HepG2 (cell line): ENCODE results near the gene L1CAM. TPM values are rescaled to one million over a fixed set of nuclear protein-coding genes. Genes with fewer than 3 reads are reported as not detected.

Experiments
- ATAC-seq: fragments of 200-7000 bp; cut with Tn5 transposase; 3 replicates; pipeline ENCODE4 v1.9.1; 2020; ENCODE audit warnings: mild to moderate bottlenecking, moderate library complexity
- BruUV-seq: library from RNA; stranded (reverse); fragments of 400-500 nt; replicated peaks from 2 replicates; lab custom pipeline; 2021; lab: Mats Ljungman, UMichigan
- CTCF ChIA-PET: fragments of 300-600 bp; formaldehyde crosslinking; extraction: SDS; loops from one replicate; lab custom pipeline; 2021; ENCODE audit warnings: low total read pairs, inconsistent platforms, low intra/inter-chr PET ratio; lab: Yijun Ruan, JAX
- POLR2A ChIA-PET: fragments of 350-600 bp; sonication (Branson Sonifier 250); formaldehyde crosslinking; loops from one replicate; lab custom pipeline; 2020; ENCODE audit warnings: antibody characterized with exemption, inconsistent platforms; lab: Yijun Ruan, JAX
- DNase-seq: peaks from one replicate; pipeline ENCODE4 v3.0.0-alpha.2; 2015; ENCODE audit warnings: low spot score
- FAIRE-seq: peaks from 3 replicates; lab custom pipeline; 2011; peaks lifted over from hg19 to GRCh38; lab: Jason Lieb, UNC
- H2AFZ ChIP-seq: one replicate; pipeline ENCODE4 v1.6.1; 2011; ENCODE audit warnings: low read length, inconsistent platforms
- H3K27ac ChIP-seq: fragments of 300-600 bp; 3 replicates; pipeline ENCODE4 v1.8.0; 2011; ENCODE audit warnings: mixed run types, mild to moderate bottlenecking, mixed read lengths, low read length, inconsistent platforms; ENCODE audit not compliant: insufficient read depth; ENCODE audit errors: extremely low read length
- H3K27me3 ChIP-seq, 2 experiments: fragments of 200-600 bp in 1 of 2; 2 replicates in 1 of 2; 3 replicates in 1 of 2; pipeline versions ENCODE4 v1.6.0 to v1.8.0; 2011; ENCODE audit warnings: low read length in 2 of 2, mild to moderate bottlenecking in 2 of 2, moderate library complexity in 2 of 2, inconsistent platforms in 1 of 2; ENCODE audit not compliant: insufficient read depth in 2 of 2, control insufficient read depth in 1 of 2
- H3K36me3 ChIP-seq, 2 experiments: fragments of 200-600 bp in 1 of 2; replicated peaks in 1 of 2; 2 replicates in 1 of 2; 3 replicates in 1 of 2; pipeline versions ENCODE4 v1.5.1 to v1.8.0; 2011; ENCODE audit warnings: low read length in 2 of 2, inconsistent platforms in 1 of 2; ENCODE audit not compliant: insufficient read depth in 2 of 2, control insufficient read depth in 1 of 2
- H3K4me1 ChIP-seq: 2 replicates; pipeline ENCODE4 v1.5.1; 2012; ENCODE audit warnings: low read length, inconsistent platforms; ENCODE audit not compliant: insufficient read depth
- H3K4me2 ChIP-seq: 2 replicates; pipeline ENCODE4 v1.6.0; 2011; ENCODE audit warnings: low read depth, low read length, inconsistent platforms
- H3K4me3 ChIP-seq, 3 experiments: fragments of 200-600 bp in 1 of 3; sonication (generic), shearing (Covaris generic) in 1 of 3; replicated peaks in 1 of 3; 2 replicates each; pipeline ENCODE4 v1.5.1; 2011 to 2016; ENCODE audit warnings: low read length in 3 of 3, inconsistent platforms in 2 of 3, low read depth in 2 of 3, mild to moderate bottlenecking in 2 of 3, control low read depth in 1 of 3, mixed read lengths in 1 of 3; ENCODE audit not compliant: insufficient read depth in 1 of 3
- H3K79me2 ChIP-seq: one replicate; pipeline ENCODE4 v1.6.1; 2011; ENCODE audit warnings: low read length, inconsistent platforms; ENCODE audit not compliant: insufficient read depth
- H3K9ac ChIP-seq: 2 replicates; pipeline ENCODE4 v1.6.0; 2011; ENCODE audit warnings: mild to moderate bottlenecking, low read depth, low read length, inconsistent platforms; ENCODE audit not compliant: insufficient read depth
- H3K9me3 ChIP-seq: 2 replicates; pipeline ENCODE4 v1.5.1; 2012; ENCODE audit warnings: mild to moderate bottlenecking, low read length
- H4K20me1 ChIP-seq: 2 replicates; pipeline ENCODE4 v1.6.0; 2011; ENCODE audit warnings: inconsistent platforms, mild to moderate bottlenecking, low read length, moderate library complexity; ENCODE audit not compliant: insufficient read depth
- EZH2 ChIP-seq: conservative IDR thresholded peaks from 2 replicates; pipeline ENCODE4 v1.6.1; 2012; ENCODE audit warnings: mild to moderate bottlenecking, low read depth, low read length, moderate library complexity
- NR2F6 ChIP-seq, 2 experiments: IDR thresholded peaks; 2 replicates each; pipeline ENCODE4 v1.6.1; 2016; ENCODE audit warnings: antibody characterized with exemption in 1 of 2, mild to moderate bottlenecking in 1 of 2
- ZNF709 ChIP-seq: sonication (generic); formaldehyde crosslinking; IDR thresholded peaks from 2 replicates; pipeline ENCODE4 v1.5.0; 2020; ENCODE audit warnings: mild to moderate bottlenecking, missing genetic modification reagents
- whole genome bisulfite sequencing: methylation state at CpG from one replicate; pipeline ENCODE4 v1.1.6; 2017; ENCODE audit warnings: low lambda C conversion rate; 5-methylcytosine and 5-hydroxymethylcytosine counted together
- in situ Hi-C: cut with HindIII; loops from 2 replicates; pipeline ENCODE4 v1.10.0; 2017; ENCODE audit warnings: low pct_unique_long_range_greater_than_20kb; ENCODE audit not compliant: extremely low pct_ligation_motif_present
- intact Hi-C: fragments of 100-400 bp; cut with micrococcal nuclease; formaldehyde crosslinking; loops from one replicate; pipeline ENCODE4 v1.10.0; 2022; ENCODE audit not compliant: unreplicated experiment
- polyA plus RNA-seq, 8 experiments: library from polyadenylated mRNA; depleted of rRNA in 3 of 8; stranded (reverse) in 7 of 8; unstranded in 1 of 8; fragments of >200 nt; fragmentation: Illumina TruSeq in 4 of 8; extraction: Trizol in 4 of 8; gene quantifications; 2 replicates each; pipeline versions ENCODE4 v1.2.1 to v1.2.3, GENCODE V29; 2011 to 2016; ENCODE audit warnings: low read depth in 4 of 8, missing spikeins in 1 of 8, mixed read lengths in 1 of 8; ENCODE audit not compliant: insufficient read depth in 1 of 8
- total RNA-seq, 5 experiments: library from RNA; depleted of rRNA; stranded (reverse); fragments of >200 nt; fragmentation: Illumina TruSeq; extraction: Trizol; gene quantifications; 2 replicates each; pipeline ENCODE4 v1.2.3, GENCODE V29; 2016; ENCODE audit warnings: low read depth in 1 of 5
- TF ChIP-seq, protein P1 (sequence below), 2 experiments: IDR thresholded peaks; 2 replicates each; pipeline ENCODE4 v1.6.1; 2011 to 2012; ENCODE audit warnings: low read length in 2 of 2, borderline replicate concordance in 1 of 2, low read depth in 1 of 2, mild to moderate bottlenecking in 1 of 2, moderate library complexity in 1 of 2

The L1CAM gene
- total and polyA plus RNA-seq, 2 of the 13 experiments (the other 11 are each of a cell fraction or from before 2014, with no cell fraction given) = 1.4 to 2.0 TPM

DNA sequence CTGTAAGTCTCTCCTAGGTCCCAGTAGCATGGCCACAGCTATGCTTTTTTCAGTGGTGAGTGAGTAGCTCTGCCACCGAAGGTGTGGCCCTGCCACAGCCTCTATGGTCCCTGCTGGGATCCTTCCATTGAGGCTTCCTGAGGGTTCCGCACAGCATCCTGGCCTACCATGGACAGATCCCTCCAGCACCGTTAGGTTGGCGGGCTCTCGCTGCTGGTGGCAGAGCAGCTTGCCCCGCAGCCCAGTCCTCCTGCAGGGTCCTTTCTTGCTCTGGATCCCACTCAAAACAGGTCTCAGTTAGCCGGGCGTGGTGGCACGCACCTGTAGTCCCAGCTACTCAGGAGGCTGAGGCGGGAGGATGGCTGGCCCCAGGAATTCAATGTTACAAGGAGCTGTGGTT, 53.2 kb downstream of the L1CAM start:
- H3K4me3 ChIP-seq = no peak overlapping the region
- in situ Hi-C loops = no loop called here
- FAIRE-seq (no peak), ATAC-seq (no peak; the same call in 2 of the 3 replicates), DNase-seq (no peak)
- POLR2A ChIA-PET = no interaction called here
- BruUV-seq = no TSS peak
- intact Hi-C loops = no loop called here
- no peaks in the 10 kb centered on the region for H3K79me2 ChIP-seq
- WGBS = 90% methylated on average over 2 of the region's 10 CpGs
- H3K4me1 ChIP-seq = no peaks in the 10 kb centered on the region
- CTCF ChIA-PET = no interaction called here
- H3K4me2 ChIP-seq = no peak overlapping the region
- peaks cover 4 to 26% of the 10 kb centered on the region in 2 experiments; a peak in 3 of 5 replicates for H3K27me3 ChIP-seq
- no peak overlapping the region for H3K27ac ChIP-seq
- H4K20me1 ChIP-seq = no peaks in the 10 kb centered on the region
- no peak overlapping the region for H2AFZ ChIP-seq
- no peaks in the 10 kb centered on the region for H3K9me3 ChIP-seq
- no peak overlapping the region for H3K9ac ChIP-seq
- no peak for TF ChIP-seq ZNF709 (CRISPR knock-in tag)
- TF ChIP-seq, protein P1, sequence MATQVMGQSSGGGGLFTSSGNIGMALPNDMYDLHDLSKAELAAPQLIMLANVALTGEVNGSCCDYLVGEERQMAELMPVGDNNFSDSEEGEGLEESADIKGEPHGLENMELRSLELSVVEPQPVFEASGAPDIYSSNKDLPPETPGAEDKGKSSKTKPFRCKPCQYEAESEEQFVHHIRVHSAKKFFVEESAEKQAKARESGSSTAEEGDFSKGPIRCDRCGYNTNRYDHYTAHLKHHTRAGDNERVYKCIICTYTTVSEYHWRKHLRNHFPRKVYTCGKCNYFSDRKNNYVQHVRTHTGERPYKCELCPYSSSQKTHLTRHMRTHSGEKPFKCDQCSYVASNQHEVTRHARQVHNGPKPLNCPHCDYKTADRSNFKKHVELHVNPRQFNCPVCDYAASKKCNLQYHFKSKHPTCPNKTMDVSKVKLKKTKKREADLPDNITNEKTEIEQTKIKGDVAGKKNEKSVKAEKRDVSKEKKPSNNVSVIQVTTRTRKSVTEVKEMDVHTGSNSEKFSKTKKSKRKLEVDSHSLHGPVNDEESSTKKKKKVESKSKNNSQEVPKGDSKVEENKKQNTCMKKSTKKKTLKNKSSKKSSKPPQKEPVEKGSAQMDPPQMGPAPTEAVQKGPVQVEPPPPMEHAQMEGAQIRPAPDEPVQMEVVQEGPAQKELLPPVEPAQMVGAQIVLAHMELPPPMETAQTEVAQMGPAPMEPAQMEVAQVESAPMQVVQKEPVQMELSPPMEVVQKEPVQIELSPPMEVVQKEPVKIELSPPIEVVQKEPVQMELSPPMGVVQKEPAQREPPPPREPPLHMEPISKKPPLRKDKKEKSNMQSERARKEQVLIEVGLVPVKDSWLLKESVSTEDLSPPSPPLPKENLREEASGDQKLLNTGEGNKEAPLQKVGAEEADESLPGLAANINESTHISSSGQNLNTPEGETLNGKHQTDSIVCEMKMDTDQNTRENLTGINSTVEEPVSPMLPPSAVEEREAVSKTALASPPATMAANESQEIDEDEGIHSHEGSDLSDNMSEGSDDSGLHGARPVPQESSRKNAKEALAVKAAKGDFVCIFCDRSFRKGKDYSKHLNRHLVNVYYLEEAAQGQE (IDR thresholded peaks at IDR 0.05; ENCODE audit: borderline replicate concordance in 1 of 2, low read depth in 1 of 2, low read length in 2 of 2) = peak; percentile 52 to 86
- no peaks in the 10 kb centered on the region for H3K36me3 ChIP-seq

- no peak overlapping the region for H3K4me2 ChIP-seq
- FAIRE-seq (no peak), DNase-seq (no peak), ATAC-seq (no peak)
- H3K4me3 ChIP-seq = no peak overlapping the region
- TF ChIP-seq EZH2 = 0 out of 2 replicates have a peak, but pooled peaks have one; percentile 65
- no peak for TF ChIP-seq NR2F6 (IDR thresholded peaks at IDR 0.05)
- TF ChIP-seq NR2F6 (CRISPR knock-in tag; IDR thresholded peaks at IDR 0.05) = no peak
- BruUV-seq = no TSS peak
- no peak overlapping the region for H3K27ac ChIP-seq
- intact Hi-C loops = no loop called here
- H3K9me3 ChIP-seq = no peaks in the 10 kb centered on the region
- no peaks in the 10 kb centered on the region for H4K20me1 ChIP-seq
- no peak overlapping the region for H2AFZ ChIP-seq
- WGBS = 51% methylated on average over 8 of the region's 23 CpGs
- H3K36me3 ChIP-seq = no peaks in the 10 kb centered on the region
- in situ Hi-C loops = no loop called here
- no peaks in the 10 kb centered on the region for H3K79me2 ChIP-seq
- H3K9ac ChIP-seq = no peak overlapping the region
- ChIA-PET POLR2A (no interaction called here), CTCF (no interaction called here)
- H3K27me3 ChIP-seq = peaks cover 4 to 26% of the 10 kb centered on the region in 2 experiments; a peak in 3 of 5 replicates
- H3K4me1 ChIP-seq = no peaks in the 10 kb centered on the region
Measured at GRCh38 chrX:153831429-153832150, 54.4 kb downstream of the L1CAM start.
